Fibroblast of gingiva (primary cell): ENCODE data around the gene DCXR.
A peak's percentile ranks its signal among the peaks of the same experiment; 100 is the strongest.

ENCODE experiments used
- DNase-seq: peaks from one replicate; pipeline ENCODE4 v3.0.0-alpha.2; 2011; ENCODE audit warnings: low read depth

DCXR gene

GRCh38 chr17:82072827-82073226 is 35.3 kb upstream of the DCXR start:
- no peak for DNase-seq

GRCh38 chr17:82070611-82071010 is 33.1 kb upstream of the DCXR start:
- no peak for DNase-seq

GRCh38 chr17:82065638-82066303 is 28.3 kb upstream of the DCXR start, which contains the start of gene DUS1L:
Gene DUS1L, minus strand, starts transcription at chr17:82065804. Its CDS starts 745 bp downstream, at chr17:82065059.
- DNase-seq, result peak; percentile 57

GRCh38 chr17:82065193-82065637 is 27.7 kb upstream of the DCXR start:
- no peak for DNase-seq

- no peak for DNase-seq
Observed at GRCh38 chr17:82064433-82065192, 27.1 kb upstream of the DCXR start.

- DNase-seq, result no peak
Observed at GRCh38 chr17:82063424-82064415, 26.2 kb upstream of the DCXR start.

- DNase-seq, result no peak
Observed at GRCh38 chr17:82062984-82063368, 25.5 kb upstream of the DCXR start.

GRCh38 chr17:82062076-82062983 is 24.8 kb upstream of the DCXR start:
- no peak for DNase-seq

GRCh38 chr17:82061047-82061925 is 23.8 kb upstream of the DCXR start:
- no peak for DNase-seq

GRCh38 chr17:82060614-82061013 is 23.1 kb upstream of the DCXR start:
- no peak for DNase-seq

GRCh38 chr17:82060001-82060380 is 22.5 kb upstream of the DCXR start:
- DNase-seq, result no peak

GRCh38 chr17:82059272-82060000 is 21.9 kb upstream of the DCXR start:
- DNase-seq, result no peak

GRCh38 chr17:82058855-82059249 is 21.4 kb upstream of the DCXR start:
- DNase-seq, result no peak

- no peak for DNase-seq
Observed at GRCh38 chr17:82058230-82058854, 20.8 kb upstream of the DCXR start.

GRCh38 chr17:82056729-82057621 is 19.5 kb upstream of the DCXR start:
- DNase-seq, result no peak

GRCh38 chr17:82055965-82056728 is 18.6 kb upstream of the DCXR start:
- DNase-seq, result no peak
